ENCODE results near the gene DUSP16.

Gene DUSP16

DNA sequence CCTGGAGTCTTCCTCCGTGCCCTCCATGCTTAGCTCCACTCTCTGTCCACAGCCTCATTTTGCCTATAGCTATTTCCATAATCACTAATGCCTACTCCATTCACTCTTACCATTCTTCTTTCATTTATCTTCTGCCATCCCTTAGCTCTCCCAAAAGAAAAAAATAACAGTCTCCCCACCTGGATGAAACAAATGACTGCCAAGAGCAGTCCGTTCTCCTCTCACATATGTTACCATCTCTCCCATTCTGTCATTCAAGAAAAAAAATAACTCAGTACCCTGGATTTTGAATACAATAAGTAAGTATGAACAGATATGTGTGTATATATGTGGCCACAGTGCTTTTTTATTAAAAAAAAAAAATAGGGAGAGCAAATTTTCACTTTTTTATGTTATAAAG, 13.2 kb downstream of the DUSP16 start:
- in situ Hi-C loops (cut with MboI; ENCODE audit: low sequenced_read_pairs): no loop called here

DNA sequence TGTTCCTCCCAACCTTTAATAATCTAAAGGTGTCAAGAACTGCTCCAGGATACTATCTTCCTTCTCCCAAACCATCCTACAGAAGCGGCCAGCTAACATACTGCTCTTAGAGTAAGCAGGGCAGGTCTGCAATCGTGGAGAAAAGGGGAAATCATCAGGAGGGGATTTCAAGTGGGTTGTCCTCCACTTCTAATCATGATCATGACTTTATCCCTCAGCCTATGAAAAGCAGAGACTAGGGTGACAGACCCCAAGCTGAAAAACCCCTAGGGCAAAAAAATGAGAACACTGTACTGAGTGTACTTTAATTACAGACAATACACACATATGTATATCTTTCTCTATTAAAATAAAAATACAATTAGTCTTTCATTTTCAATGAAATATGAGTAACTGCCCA, 13.9 kb downstream of the DUSP16 start:
- in situ Hi-C loops (cut with MboI; ENCODE audit: low sequenced_read_pairs): no loop called here

- in situ Hi-C loops (cut with MboI; ENCODE audit: low sequenced_read_pairs): no loop called here
Measured at GRCh38 chr12:12546314-12546772, 16.3 kb downstream of the DUSP16 start.

DNA sequence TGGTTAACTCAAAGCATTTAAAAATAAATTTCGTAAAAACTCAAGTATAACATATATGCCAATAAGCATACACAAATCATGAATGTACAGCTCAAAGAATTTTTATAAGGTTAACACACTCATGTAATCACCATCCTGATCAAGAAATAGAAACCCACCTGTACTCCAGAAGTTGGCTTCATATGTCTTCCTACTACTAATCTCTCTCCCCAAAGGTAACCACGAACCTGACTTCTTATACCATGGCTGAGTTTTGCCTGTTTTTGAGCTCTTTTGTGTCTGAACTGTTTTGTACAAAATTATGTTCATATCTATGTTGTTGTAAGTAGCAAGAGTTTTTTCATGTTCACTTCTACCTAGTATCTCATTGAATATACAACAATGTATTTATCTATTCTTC, 18.7 kb downstream of the DUSP16 start:
- in situ Hi-C loops (cut with MboI; ENCODE audit: low sequenced_read_pairs): no loop called here

DNA sequence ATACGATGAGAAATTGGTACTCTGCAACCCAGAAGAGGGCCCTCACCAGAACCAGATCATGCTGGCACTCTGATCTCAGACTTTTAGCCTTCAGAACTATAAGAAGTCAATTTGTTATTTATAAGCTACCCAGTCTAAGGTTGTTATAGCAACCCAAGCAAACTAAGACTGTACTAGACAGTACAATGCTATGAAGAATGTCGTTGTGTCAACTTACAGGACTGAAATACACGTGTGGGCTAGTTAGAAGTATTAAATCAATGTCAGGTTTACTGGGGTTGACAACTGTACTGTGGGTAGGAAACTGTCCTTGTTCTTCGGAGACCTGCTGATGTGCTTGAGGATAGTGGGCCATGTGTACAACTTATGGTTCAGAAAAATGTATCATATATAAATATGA, 19.7 kb downstream of the DUSP16 start:
- in situ Hi-C loops (cut with MboI; ENCODE audit: low sequenced_read_pairs): no loop called here

DNA sequence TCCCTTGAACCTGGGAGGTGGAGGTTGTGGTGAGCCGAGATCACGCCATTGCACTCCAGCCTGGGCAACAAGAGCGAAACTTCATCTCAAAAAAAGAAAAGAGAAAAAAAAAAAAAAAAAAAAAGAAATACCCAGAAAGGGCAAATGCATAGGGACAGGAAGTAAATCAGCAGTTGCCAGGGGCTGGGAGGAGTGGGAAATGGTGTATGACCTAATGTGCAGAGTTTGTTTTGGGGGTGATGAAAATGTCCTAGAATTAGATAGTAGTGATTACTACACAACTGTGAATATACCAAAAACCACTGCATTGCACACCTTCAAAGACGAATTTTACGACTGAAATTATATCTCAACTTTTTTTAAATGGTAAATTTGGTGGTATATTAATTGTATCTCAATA, 20.4 kb downstream of the DUSP16 start:
- in situ Hi-C loops (cut with MboI; ENCODE audit: low sequenced_read_pairs): no loop called here

DNA sequence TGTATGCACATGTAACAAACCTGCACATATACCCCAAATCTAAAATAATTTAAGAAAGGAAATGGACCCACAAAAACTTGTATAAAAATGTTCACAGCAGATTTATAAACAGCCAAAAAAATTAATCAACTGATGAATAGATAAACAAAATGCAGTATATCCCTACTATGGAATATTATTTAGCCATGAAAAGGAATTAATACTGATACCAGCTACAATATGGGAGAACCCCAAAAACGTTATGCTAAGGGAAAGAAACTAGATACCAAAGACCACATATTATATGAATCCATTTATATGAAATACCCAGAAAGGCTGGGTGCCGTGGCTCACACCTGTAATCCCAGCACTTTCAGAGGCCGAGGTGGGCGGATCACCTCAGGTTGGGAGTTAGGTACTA, 20.9 kb downstream of the DUSP16 start:
- in situ Hi-C loops (cut with MboI; ENCODE audit: low sequenced_read_pairs): no loop called here

DNA sequence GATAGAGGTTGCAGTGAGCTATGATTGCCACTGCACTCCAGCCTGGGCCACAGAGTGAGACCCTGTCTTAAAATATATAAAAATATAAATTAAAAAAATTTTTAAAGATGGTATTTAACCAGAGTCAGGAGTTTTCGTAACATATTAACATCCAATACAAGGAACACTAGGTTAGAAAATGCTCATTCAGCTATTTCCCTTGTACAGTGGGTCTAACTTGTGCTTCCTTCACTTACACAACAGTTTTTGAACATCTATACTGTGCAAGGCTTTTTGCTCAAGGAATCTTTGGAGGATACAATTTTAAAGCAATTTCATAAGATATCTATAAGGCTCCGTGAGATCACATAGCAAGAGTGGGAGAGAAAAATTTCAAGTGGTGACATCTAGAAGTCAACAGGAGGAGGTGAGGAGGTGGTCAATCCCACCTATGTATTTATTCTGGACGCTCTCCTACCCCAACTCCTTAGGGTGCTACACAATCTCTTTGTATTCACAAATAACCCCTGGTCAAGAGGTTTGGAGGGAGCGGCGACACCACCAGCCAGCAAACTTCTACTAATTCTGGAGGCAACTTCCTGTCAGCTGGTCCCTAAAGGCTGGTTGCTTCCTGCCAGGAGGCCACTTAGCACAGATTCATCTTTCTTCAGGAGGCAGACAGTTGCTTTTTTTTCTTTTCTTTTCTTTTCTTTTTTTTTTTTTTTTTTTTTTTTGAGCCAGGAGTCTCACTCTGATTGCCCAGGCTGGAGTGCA, 22.2 kb downstream of the DUSP16 start:
- in situ Hi-C loops (cut with MboI; ENCODE audit: low sequenced_read_pairs): no loop called here

GRCh38 chr12:12539028-12539810, 23.4 kb downstream of the DUSP16 start:
- in situ Hi-C loops (cut with MboI; ENCODE audit: low sequenced_read_pairs): no loop called here

- in situ Hi-C loops (cut with MboI; ENCODE audit: low sequenced_read_pairs): no loop called here
Measured at GRCh38 chr12:12538535-12538934, 24.1 kb downstream of the DUSP16 start.

DNA sequence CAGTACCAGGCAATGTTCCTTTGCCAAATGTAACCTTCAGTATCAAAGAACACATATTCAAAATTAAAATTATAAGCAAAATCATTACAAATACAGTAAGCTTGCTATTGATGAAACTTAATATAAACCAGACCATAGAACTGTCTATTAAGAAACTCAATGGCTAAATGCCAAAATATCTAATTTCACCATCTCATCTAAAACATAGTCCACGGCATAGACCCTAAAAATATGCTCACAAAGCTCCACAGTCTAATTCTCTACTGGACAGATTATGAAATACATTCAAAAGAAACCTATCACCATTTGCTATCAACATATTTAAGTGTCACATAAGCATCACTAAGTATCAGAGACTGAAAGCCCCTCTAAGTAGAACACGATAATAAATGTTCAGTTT, 25.2 kb downstream of the DUSP16 start:
- in situ Hi-C loops (cut with MboI; ENCODE audit: low sequenced_read_pairs): no loop called here

GRCh38 chr12:12534975-12535374, 27.7 kb downstream of the DUSP16 start:
- in situ Hi-C loops (cut with MboI; ENCODE audit: low sequenced_read_pairs): no loop called here

DNA sequence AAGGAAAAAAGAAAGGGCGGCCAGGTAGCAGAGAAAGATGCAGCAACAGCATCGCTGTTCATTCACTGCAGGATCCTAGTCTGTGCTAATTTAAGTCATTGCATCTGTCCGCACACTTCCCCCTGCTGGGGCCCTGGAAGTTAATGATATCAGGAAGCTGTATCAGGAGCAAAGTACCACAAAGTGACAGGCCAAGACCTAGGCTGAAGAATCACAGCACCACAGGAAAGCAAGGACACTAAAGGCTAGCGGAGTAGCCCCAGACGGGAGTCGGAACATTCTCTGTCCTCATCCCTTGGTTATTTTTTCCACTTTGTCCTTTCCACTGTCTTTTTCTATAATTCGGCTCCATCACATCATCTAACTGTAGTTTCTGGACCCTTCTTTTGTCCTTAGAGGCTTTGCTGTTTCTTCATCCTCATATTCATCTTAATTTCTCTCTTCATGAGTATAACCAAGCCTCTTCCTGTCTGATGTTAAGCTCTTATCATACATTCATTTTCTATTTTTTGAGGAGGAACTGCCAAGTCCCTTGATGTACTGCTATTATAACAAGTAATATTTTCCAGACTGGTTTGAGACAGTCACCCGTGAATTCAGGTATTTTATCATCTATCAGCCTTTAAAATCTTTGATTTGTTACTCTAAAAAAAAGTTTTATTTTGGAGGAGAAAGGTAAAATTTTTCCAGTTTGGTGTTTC, 28.3 kb downstream of the DUSP16 start:
- in situ Hi-C loops (cut with MboI; ENCODE audit: low sequenced_read_pairs): no loop called here

- in situ Hi-C loops (cut with MboI; ENCODE audit: low sequenced_read_pairs): no loop called here
Measured at GRCh38 chr12:12533238-12533829, 29.3 kb downstream of the DUSP16 start.

GRCh38 chr12:12531194-12531593, 31.5 kb downstream of the DUSP16 start:
- in situ Hi-C loops (cut with MboI; ENCODE audit: low sequenced_read_pairs): no loop called here

GRCh38 chr12:12529783-12530421, 32.8 kb downstream of the DUSP16 start:
- in situ Hi-C loops (cut with MboI; ENCODE audit: low sequenced_read_pairs): no loop called here

DNA sequence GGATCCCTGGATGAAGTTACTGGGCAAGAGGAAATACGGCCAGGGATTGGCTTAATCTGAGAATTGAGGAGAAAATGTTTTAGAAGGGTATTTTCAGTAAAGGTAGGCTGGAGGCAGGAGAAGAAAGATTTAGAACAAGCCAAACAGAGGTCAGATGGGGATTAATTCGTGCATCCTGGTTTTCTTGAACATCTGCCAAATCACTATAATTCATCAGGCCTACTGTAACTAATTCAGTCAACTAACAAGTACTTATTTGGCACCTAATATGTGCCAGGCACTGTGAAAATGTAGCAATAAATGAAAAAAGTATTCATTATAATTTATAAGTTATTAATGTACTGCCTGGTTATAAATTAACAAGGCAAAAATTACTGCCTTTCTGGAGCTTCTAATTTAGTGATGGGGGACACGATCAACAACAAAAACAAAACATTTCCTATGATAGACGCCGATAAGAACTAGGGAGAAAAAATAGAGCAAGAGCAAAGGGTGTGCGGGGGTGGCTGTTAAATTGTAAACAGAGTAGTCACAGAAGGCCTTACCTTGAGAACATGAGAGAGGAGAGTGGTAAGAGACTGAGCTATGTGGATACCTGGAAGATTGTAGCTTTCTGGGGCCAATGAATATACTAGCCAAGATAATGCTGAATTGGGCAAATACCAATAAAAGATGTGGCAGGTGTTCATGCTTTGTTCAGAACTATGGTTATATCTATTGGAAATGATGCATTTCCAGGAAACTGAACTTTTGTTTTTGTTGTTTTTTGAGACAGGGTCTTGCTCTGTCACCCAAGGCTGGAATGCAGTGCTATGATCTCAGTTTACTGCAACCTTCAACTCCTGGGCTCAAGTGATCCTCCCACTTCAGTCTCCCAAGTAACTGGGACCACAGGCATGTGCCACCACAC, 34.0 kb downstream of the DUSP16 start:
- in situ Hi-C loops (cut with MboI; ENCODE audit: low sequenced_read_pairs): no loop called here

DNA sequence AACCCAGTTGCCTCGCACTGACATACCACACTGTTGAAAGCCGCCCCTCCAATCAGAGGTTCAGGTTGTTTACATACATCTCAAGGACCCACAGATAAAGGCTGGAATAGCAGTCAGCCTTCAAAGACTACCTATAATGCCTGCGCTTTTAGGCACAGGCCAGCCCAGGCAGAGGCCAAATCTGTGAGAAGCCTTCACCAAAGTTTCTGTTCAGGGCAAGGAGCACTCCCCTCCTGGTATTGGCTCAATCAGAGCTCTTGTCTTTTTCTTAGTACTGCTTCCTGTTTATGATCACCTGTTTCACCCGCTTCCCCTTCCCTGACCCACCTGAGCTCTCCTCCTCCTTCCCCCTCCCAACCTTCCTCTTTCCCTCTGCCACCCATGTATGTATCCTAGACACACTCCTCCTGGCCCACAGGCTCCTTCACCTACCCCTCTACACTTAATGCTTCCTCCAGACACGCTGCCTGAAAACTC, 34.8 kb downstream of the DUSP16 start:
- in situ Hi-C loops (cut with MboI; ENCODE audit: low sequenced_read_pairs): no loop called here

GRCh38 chr12:12524128-12524527, 38.5 kb downstream of the DUSP16 start:
- in situ Hi-C loops (cut with MboI; ENCODE audit: low sequenced_read_pairs): no loop called here

DNA sequence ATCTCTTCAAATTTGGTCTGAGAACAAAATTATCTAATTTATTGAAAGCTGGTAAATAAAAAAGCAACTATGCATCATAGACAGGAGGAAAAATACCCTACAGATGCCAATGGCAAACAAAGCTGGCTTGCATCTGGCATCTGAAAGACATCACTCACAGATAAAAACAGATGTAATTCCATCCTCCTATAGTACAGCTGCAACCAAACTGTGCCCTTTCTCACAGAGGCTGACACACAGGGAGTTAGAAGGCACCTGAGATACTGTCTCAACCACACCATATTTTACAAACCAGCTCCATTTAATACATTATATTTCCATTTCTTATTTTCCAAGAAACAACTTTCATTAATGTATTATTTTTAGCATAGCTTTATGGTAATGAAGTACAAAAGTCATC, 39.4 kb downstream of the DUSP16 start:
- in situ Hi-C loops (cut with MboI; ENCODE audit: low sequenced_read_pairs): no loop called here

All from HL-60/S4 treated with retinoic acid at 250 ng/mL for 4 days and 3 days (cell line).